Upper lobe of left lung (tissue), 4 donors: ENCODE results near the gene PATZ1.

Experiments used
- CTCF ChIP-seq, 6 experiments: fragments of 450-650 bp in 4 of 6; fragments of 200-600 bp in 2 of 6; sonication (generic) in 2 of 6; IDR thresholded peaks; one replicate each; pipeline ENCODE4 v1.5.1; 2016 to 2019; ENCODE audit warnings: antibody characterized with exemption in 6 of 6
- EP300 ChIP-seq, 4 donors: sonication (generic); formaldehyde crosslinking; IDR thresholded peaks; one replicate each; pipeline ENCODE4 v1.5.1; 2017; ENCODE audit warnings: antibody characterized with exemption in 4 of 4, control low read depth in 2 of 4
- POLR2A ChIP-seq, 4 donors: fragments of 450-650 bp; IDR thresholded peaks; one replicate each; pipeline ENCODE4 v1.5.1; 2016 to 2017; ENCODE audit warnings: antibody characterized with exemption in 4 of 4, mild to moderate bottlenecking in 2 of 4
- POLR2AphosphoS5 ChIP-seq, 2 donors: sonication (generic); formaldehyde crosslinking; IDR thresholded peaks; one replicate each; pipeline ENCODE4 v1.5.1; 2017; ENCODE audit warnings: antibody characterized with exemption in 2 of 2

- TF ChIP-seq POLR2AphosphoS5 (IDR thresholded peaks at IDR 0.05) = no peak
- no peak for TF ChIP-seq CTCF (IDR thresholded peaks at IDR 0.05)
- TF ChIP-seq EP300 (IDR thresholded peaks at IDR 0.05) = no peak
- TF ChIP-seq POLR2A (IDR thresholded peaks at IDR 0.05) = no peak
Measured at GRCh38 chr22:31360029-31360428, 13.9 kb upstream of the PATZ1 start.
